ACC112 (cell line): ENCODE data around the gene SESN3.

Experiments
- H2AFZ ChIP-seq: fragments of 200-600 bp; sonication (generic); one replicate; pipeline ENCODE4 v1.6.0; 2017; ENCODE audit warnings: antibody characterized with exemption, low read length; ENCODE audit not compliant: unreplicated experiment
- H3K27ac ChIP-seq: fragments of 200-600 bp; sonication (generic); 2 replicates; pipeline ENCODE4 v1.5.1; 2014; ENCODE audit warnings: low read depth, mild to moderate bottlenecking, antibody characterized with exemption, low read length, moderate library complexity
- H3K27me3 ChIP-seq: fragments of 200-600 bp; sonication (generic); 2 replicates; pipeline ENCODE4 v1.6.1; 2014; ENCODE audit warnings: mild to moderate bottlenecking, antibody characterized with exemption, low read length, moderate library complexity, mixed read lengths; ENCODE audit not compliant: insufficient read depth
- H3K36me3 ChIP-seq: fragments of 200-600 bp; sonication (generic); 2 replicates; pipeline ENCODE4 v1.6.1; 2016; ENCODE audit warnings: mild to moderate bottlenecking, antibody characterized with exemption, low read length, moderate library complexity, mixed read lengths; ENCODE audit not compliant: insufficient read depth
- H3K4me1 ChIP-seq: fragments of 200-600 bp; sonication (generic); one replicate; pipeline ENCODE4 v1.6.1; 2016; ENCODE audit warnings: low read length, mixed read lengths; ENCODE audit not compliant: insufficient read depth, unreplicated experiment, control insufficient read depth
- H3K4me3 ChIP-seq: fragments of 200-600 bp; sonication (generic); 2 replicates; pipeline ENCODE4 v1.5.1; 2014; ENCODE audit warnings: mild to moderate bottlenecking, low read depth, low read length
- H3K79me2 ChIP-seq: fragments of 200-600 bp; sonication (generic); one replicate; pipeline ENCODE4 v1.6.0; 2016; ENCODE audit warnings: low read length; ENCODE audit not compliant: control insufficient read depth, unreplicated experiment, insufficient read depth

Gene SESN3

DNA sequence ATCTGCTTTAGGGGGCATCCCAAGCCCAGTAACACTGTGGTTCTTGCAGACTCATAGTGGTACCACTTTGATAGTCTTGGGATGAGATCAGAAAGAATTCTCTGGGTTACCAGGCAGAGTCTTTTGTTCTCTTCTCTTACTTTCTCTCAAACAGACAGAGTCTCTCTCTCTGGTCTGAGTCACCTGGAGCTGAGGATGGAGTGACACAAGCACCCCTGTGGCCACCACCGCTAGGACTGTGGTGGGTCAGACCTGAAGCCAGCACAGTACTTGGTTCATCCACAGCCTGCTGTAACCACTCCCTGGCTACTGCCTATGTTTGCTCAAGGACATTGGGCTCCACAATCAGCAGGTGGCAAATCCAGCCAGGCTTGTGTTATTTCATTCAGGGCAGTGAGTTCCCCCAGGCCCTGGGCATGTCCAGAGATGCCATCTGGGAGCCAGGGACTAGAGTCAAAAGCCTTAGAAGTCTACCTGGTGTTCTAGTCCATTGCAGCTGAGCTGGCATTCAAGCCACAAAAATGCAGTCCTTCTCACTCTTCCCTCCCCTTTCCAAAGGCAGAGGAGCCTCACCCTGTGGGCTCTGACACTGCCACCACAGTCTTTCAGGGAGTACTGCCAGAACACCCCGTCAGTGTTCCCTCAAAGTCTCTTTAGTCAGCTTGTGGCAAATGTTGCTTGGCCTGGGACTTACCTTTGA lies 111.5 kb downstream of the SESN3 start:
- Histone ChIP-seq H3K4me1 (peaks cover 6% of the 10 kb centered on the region), H3K4me3 (no peak overlapping the region), H3K79me2 (peaks cover 12% of the 10 kb centered on the region), H3K27ac (no peak overlapping the region), H2AFZ (no peak overlapping the region), H3K36me3 (peaks cover 2% of the 10 kb centered on the region; the same call in 1 of the 2 replicates), H3K27me3 (no peaks in the 10 kb centered on the region)

DNA sequence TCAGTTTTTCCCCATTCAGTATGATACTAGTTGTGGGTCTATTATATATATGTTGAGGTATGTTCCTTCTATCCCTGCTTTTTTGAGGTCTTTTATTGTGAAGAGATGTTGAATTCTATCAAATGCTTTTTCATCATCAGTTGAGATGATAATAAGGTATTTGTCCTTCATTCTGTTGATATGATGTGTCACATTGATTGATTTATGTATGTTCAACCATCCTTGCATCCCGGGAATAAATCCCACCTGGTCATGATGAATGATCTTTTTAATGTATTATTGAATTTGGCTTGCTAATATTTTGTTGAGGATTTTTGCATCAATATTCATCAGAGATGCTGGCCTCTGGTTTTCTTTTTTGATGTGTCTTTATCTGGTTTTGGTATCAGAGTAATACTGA lies 115.4 kb downstream of the SESN3 start:
- H2AFZ ChIP-seq: no peak overlapping the region
- H3K36me3 ChIP-seq: peaks cover 2% of the 10 kb centered on the region; the same call in 1 of the 2 replicates
- no peaks in the 10 kb centered on the region for H3K27me3 ChIP-seq
- no peaks in the 10 kb centered on the region for H3K4me1 ChIP-seq
- H3K4me3 ChIP-seq: no peak overlapping the region
- H3K27ac ChIP-seq: no peak overlapping the region
- H3K79me2 ChIP-seq: peaks cover 15% of the 10 kb centered on the region
